NCI-H446 treated with DMSO at 0.1 percent for 48 hours (cell line): ENCODE results near the gene OTOP3.
"Not testable (repeated sequence)": the region's sequence is repeated elsewhere in the genome, so short reads cannot be mapped to it uniquely, and the experiment has no call there.

Experiments used
- DNase-seq: peaks from one replicate; lab custom pipeline; 2025; lab: John Stamatoyannopoulos, UW

OTOP3 gene, protein sequence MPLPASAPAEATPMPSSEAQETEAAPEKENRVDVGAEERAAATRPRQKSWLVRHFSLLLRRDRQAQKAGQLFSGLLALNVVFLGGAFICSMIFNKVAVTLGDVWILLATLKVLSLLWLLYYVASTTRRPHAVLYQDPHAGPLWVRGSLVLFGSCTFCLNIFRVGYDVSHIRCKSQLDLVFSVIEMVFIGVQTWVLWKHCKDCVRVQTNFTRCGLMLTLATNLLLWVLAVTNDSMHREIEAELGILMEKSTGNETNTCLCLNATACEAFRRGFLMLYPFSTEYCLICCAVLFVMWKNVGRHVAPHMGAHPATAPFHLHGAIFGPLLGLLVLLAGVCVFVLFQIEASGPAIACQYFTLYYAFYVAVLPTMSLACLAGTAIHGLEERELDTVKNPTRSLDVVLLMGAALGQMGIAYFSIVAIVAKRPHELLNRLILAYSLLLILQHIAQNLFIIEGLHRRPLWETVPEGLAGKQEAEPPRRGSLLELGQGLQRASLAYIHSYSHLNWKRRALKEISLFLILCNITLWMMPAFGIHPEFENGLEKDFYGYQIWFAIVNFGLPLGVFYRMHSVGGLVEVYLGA

DNA sequence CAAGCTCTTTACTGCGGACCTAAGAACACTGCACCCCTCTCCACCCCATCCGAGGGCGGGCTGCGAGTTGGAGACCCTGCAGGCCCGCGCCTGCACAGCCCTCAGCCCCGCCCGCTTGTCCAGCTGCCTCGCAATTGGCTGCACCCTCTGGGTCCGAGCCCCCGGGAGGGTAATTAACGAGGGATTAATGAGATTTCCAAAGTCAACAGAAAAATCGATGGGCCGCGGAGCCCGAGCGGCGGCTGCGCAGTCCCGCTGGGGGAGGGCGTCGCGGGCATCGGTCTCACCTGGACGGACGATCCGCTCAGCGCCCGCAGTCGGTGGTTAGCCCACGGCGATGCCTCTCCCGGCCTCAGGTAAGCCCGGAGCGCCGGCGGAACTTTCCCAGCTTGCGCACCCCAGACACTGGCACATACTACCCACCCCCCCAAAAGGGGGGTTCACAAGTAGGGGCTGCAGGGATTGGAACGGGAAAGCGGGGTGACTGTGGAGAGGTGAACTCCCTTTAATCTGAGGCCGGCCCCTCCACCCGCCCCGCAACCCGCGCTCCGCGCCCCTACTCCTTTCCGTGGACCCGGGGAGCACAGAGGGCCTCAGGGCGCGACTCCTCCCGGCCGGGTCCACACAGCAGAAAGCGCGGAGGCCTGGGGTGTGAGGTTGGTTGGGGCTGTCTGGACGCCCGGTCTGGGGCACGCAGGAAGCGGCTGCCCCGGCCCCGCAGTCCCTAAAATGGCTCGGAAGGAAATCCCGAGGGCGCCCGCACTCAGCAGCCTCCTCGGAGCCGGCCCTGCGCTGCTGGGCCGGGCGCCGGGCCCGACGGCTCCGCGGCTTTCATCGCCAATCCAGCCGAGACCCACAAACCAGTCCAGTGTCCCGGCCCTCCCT lies at the start of gene OTOP3:
Gene OTOP3 (plus strand): TSS at position 314 of the 885 bp plus-strand sequence. CDS start 24 bp downstream, at position 338.
- DNase-seq: no peak

DNA sequence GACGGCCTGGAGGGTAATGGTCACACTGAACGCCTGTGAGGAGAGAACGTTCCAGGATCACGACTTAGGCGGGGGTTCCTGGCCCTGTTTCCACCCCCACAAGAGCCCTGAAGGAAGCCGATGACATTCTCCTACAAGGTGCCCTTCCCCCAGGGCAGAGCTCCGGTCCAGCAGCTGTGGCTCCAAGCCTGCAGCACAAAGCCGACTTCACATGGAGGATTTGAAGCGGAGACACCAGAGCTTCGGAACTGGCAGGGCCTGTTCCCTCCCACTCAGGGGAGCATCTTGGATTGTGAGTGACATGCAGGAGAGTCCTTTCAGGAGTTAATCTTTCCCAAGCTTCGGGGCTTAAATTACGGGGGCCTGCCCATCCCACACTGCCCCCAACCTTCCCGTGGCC lies 47.2 kb upstream of the OTOP3 start:
- no peak for DNase-seq

DNA sequence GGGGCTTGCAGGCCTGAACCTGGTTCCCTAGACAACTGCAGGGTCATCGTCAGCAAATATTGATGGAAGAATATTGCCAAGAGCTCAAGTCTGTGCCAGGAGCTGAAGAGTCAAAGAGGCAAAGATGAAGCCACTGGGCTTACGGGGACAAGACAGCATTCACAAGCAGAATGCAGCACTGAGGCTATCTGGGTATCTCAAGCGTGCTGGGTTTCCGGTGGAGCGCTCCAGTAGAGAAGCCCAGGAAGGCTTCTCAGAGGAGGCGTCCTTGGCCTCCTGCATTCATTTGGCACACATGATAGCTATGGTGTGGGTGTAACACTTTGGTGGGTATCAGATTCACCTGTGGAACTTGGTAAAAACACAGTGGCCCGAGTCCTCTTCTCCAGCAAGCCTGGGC lies 45.1 kb upstream of the OTOP3 start:
- no peak for DNase-seq

DNA sequence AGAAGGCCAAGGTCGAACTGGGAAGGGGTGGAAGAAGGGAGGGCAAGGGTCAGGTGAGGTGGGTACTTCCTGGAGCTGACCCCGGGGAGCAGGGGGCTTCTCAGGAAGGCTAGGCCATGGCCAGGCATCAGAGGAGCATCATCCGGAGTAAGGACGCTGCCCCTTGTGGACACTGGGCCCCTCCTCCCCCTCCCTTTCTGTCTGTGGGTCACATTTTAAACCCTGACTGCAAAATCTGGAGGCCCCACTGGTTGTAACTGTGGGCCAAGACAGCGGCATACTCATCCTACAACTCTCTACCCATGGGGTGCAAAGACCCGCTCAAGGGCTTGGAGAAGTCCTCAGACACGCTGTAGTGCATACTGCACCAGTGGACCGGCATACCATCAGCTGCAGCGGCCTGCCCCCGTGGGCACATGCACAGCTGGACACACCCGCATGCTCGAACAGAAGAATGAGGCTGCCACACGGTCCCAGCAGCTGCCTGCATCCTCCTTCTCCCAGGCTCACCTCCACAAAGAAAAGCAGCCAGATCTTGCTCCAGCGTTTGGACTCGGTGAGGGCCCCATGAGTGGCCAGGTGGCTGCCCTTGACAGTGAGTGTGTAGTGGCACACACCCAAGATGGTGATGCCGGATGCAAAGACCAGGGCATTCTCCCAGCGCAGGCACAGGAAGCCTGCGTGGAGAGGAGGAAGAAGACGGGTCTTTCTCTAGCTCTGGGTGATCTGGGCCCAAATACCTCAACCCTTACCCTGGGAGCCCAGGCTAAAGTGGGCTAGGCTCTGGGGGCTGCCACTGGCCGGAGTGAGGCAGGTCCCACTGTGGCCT lies 43.5 kb upstream of the OTOP3 start:
- no peak for DNase-seq

DNA sequence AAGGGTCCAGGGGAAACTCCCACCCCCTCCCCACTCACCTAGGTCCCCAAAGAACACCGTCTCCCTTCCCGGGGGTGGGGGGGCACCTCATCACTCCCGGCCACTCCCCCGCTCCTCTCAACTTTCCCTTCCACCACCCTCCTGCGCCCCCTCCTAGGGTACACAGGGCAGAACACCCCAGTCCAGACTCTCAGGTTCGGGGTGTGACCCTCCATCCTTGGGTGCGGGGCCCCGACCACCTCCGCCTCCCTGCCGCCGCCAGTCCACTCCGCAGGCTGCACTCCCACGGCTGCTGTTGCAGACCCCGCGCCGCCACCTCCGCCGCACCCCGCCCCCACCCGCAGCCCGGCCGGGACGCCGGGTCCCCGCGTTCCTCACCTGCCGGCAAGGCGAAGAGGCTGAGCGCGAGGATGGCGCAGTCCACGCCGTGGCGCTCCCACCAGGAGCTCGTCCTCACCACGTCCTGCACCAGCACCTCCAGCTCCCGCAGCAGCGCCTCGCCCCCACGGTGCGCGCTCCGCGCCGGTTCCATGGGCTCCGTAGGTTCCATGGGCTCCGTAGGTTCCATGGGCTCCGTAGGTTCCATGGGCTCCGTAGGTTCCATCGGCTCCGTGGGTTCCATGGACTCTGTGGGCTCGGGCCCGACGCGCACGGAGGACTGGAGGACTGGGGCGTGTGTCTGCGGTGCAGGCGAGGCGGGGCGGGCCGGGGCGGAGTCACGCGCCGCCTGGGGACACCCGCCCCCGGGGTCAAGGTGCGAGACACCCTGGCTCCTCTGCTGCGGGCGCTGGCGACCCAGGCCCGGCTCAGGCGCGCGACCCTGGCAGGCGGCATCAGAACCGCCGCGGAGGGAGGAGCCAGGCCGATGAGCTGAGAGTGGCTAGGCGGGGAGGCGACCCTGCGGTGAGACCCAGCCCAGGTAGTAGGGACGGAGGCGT lies 42.5 kb upstream of the OTOP3 start, which contains the start of gene FADS6:
Gene FADS6 (minus strand): TSS at position 660 of the 938 bp plus-strand sequence. CDS start 38 bp downstream, at position 622.
- DNase-seq: no peak

DNA sequence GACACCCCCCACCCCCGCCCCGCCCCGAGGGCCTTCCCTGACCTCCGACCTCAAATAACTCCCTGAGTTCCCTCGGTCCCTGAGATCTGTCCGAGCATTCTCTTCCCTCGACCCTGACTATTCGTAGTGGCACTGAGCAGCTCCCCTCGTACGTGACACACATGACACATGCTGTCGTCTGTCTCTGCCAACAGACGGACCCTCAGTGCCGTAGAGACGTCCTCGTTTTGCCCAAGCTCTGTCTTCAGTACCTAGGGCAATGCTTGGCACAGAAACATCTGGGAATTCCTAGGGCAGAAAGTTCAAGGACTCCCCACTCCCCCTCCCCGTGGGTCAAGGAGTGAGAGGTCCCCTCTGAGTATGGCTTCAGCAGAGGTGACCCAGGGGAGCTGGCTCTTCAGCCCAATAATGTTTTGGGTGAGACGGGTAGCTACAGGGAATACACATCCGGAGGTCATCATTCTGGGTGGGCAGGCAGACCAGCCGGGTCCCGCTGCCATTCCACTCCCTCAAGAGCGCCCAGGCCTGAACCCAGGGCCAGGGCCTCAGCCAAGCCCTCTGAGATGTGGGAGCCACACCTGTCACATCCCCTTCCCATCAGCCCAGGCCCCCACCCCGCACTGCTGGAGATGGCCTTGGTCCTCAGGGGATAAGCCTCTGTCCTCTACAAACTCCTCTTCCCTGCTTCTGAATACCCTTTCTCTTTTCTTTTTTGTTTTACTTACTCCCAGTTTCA lies 41.6 kb upstream of the OTOP3 start:
- no peak for DNase-seq

DNA sequence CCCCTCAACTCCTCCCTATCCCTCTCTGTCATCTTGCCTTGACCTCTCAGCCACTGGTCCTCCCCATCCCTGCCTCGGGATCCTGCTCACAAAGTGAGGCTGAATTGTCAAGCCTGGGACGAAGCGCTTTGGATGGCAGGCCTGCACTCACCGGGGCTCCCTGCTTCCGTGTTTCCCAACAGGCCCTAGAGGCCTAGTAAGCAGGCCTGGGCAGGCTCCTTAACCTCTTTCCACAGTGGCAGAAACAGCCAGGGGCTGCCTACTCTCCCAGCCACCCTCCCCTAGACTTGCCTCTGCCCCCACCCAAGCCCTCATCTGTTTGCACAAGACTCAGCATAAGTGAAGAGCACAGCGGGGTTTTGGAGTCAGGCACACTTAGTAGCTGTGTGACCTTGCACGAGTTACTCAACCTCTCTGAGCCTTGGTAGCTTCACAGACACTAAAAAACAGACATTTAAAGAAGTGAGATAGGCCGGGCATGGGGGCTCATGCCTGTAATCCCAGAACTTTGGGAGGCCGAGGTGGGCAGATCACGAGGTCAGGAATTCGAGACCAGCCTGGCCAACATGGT lies 37.2 kb upstream of the OTOP3 start:
- DNase-seq: no peak

DNA sequence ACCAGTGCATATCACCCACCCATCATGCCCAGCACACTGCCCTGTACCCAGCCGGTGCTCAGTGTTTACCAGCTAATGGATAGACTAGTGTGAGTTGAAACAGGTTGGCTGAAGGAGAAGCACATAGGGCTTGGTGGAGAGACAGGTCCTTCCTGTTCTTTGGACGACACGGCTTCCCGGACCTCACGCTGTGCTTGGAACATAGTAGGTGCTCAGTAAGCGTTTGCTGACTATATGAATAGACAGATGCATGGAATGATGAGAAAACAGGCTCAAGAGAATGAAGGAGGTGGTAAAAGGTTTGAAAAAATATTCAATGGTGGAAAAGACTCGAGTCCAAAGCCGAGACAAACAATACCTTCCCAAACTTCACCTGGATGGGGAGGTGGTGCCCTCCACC lies 35.5 kb upstream of the OTOP3 start:
- DNase-seq: no peak

DNA sequence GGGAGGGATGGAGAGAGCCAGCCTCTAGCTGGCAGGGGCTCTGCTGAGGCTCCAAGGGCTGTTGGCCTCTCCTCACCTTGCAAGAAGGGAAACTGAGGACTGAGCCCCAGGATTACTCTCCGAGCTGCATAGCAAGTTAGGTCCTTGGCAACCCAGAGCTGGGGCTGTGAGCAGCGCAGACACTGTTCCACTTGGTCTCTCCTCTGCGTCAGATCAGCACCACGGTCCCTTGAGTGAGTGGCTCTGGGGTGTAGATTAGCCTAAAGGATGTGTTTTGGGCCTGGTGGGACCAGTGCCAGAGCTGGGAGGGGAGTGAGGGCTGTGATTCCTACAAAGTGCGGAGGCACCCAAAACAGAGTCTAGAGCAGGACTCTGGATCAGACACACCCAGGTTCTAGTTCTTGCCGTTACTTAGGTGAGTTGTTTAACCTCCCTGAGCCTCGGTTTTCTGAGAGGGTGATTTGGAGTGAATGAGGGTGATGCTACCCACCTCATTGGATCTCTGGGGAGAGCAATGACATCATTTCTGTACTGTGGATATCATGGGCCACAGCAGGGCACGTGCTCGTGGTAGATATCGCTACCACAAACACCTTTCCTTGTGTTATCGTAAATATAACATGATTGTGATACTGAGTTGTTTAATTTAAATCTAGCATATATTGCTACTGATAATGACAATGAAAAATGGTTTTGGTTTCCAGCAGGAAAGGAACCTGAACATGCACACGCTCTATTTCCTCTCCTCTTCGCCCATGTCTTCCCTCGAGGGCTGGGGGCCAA lies 34.2 kb upstream of the OTOP3 start:
- DNase-seq: no peak

DNA sequence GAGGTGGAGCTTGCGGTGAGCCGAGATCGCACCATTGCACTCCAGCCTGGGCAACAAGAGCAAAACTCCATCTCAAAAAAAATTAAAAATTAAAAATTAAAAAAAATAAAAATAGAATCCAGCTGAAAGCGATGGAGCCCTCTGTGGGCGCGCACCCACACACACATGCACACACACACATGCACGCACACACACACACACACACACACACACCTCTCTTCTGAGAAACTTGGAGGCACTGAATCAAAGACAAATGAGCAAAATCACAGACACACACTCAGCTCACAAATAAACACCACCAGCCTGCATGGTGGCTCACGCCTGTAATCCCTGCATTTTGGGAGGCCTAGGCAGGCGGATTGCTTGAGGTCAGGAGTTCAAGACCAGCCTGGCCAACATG lies 32.7 kb upstream of the OTOP3 start:
- no peak for DNase-seq

DNA sequence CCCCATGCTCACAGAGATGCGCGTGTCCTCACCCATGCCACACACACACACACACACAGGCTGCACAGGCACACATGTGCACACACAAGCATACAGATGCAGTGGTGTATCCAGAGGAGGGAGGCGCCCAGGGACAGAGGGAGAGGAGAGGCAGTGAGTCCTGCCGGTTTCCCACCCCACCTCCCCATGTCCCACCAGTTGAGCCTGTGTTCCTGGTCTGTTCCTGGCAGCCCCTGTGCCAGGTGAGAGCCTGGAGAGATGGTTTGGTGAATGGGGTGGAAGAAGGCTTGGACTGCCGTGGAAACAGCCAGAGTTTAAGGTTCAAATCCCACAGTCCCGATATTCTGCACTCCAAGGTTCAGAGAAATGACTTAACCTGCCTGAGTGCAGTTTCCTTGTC lies 32.0 kb upstream of the OTOP3 start:
- DNase-seq: no peak

DNA sequence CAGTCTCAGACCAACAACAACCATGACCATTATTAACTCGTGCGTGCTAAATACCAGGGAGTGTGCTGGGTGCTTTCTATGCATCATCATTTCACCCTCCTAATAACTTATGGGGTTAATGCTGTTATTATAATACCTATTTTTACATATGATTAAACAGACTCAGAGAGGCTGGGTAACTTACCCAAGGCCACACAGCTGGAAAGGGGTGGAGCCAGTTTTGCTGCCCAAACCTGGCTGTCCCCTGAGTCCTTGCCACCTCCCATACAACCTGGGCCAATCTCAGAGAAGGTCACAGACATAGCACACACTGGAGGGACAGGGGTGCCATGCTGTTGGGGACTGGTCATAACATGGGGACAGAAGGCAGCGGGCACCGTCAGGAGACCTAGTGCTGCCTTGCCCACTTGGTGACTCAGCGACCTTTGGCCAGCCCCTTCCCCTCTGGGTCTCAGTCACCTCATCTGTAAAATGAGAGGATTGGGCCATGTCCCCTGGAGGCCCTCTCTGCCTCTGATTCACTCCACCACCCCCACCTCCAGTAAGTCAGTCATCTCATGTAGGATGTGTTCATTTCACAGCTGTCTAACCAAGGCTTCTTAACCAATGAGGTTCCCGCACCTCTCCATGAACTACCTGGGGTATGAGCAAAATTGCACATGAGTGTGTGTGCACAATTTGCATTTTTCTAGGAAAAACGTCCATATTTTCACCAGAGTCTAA lies 30.9 kb upstream of the OTOP3 start:
- DNase-seq: no peak

DNA sequence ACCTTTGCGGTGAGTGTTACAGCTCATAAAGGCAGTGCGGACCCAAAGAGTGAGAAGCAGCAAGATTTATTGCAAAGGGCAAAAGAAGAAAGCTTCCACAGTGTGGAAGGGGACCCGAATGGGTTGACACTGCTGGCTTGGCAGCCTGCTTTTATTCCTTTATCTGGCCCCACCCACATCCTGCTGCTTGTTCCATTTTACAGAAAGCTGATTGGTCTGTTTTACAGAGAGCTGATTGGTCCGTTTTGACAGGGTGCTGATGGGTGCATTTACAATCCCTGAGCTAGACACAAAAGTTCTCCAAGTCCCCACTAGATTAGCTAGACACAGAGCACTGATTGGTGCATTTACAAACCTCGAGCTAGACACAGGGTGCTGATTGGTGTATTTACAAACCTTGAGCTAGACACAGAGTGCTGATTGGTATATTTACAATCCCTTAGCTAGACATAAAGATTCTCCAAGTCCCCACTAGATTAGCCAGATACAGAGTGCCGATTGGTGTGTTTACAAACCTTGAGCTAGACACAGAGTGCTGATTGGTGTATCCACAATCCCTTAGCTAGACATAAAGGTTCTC lies 29.4 kb upstream of the OTOP3 start:
- DNase-seq: not testable (repeated sequence)

DNA sequence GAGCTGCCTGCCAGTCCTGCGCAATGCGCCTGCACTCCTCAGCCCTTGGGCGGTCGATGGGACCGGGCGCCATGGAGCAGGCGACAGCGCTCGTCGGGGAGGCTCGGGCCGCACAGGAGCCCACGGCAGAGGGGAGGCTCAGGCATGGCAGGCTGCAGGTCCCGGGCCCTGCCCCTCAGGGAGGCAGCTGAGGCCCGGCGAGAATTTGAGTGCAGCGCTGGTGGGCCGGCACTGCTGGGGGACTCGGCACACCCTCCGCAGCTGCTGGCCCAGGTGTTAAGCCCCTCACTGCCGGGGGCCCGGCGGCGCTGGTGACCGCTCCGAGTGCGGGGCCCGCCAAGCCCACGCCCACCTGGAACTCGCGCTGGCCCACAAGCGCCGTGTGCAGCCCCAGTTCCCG lies 28.7 kb upstream of the OTOP3 start:
- no peak for DNase-seq

DNA sequence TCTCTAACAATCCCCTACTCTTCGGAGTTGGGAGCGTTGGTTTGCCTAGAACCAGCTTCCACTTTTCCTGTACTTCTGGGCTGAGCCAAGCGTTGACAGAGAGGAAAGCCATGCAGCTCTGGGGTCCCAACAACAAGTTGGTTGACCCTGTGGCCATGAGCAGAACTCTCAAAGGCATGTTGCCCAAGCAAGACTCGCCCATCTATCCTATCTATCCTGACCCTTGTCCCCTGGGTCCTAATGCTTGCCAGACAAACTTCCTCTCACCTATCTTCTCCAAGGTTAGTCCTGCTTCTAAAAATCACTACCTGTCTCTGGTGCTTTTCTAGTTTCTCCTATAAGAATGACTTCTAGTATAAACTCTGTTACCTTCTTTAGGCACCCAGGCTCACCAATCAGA lies 26.6 kb upstream of the OTOP3 start:
- DNase-seq: not testable (repeated sequence)

DNA sequence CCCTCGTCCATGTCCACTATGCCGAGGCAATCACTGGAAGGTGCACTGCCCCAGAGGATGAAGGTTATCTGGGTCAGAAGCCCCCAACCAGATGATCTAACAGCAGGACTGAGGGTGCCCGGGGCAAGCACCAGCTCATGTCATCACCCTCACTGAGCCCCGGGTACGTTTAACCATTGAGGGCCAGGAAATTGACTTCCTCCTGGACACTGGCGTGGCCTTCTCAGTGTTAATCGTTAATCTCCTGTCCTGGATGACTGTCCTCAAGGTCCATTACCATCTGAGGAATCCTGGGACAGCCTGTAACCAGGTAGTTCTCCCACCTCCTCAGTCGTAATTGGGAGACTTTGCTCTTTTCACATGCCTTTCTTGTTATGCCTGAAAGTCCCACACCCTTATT lies 24.3 kb upstream of the OTOP3 start:
- DNase-seq: not testable (repeated sequence)

DNA sequence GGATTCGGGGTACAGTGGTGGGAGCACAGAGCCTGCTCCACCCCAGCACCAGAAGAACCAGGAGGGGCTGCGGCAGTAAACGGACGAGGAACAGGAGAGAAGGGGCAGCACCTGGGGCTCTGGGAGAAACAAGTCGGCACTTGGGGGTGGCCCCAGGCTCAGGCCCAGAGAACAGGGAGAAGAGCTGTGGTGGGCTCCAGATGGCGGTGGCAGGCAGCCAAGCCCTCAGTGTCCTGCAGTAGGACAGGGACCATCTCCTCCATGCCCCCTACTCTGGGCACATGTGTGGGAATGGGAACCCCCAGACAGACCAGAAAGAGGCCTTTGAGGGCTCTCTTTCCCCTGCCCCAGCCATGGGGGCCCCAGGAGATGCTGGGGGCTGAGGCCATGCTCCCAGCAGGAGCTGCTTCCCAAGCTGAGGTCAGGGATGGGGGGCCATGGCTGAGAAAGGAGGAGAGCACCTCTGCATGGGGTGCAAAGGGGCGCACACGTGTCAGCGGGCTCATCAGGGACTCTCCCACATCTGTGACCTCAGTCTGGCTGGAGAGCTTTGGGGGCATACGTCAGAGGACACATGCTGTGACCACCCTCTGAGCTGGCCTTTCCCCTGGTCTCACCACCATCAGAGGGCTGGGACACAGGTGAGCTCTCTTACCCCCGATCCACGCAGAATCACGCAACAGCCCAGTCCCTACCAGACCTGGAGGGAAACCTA lies 19.4 kb upstream of the OTOP3 start:
- DNase-seq: no peak
